Subcutaneous adipose tissue (tissue), 4 donors: ENCODE data around the gene NXPH1. TPM values are rescaled to one million over a fixed set of nuclear protein-coding genes. Genes with fewer than 3 reads are reported as not detected.

Source experiments
- total RNA-seq, 4 donors: library from RNA; depleted of rRNA; stranded (reverse); fragments of >200 nt; gene quantifications; one replicate each; pipeline ENCODE4 v1.1.0, GENCODE V29; 2016
- TF ChIP-seq, protein P1 (sequence below): fragments of 450-650 bp; IDR thresholded peaks from one replicate; pipeline ENCODE4 v1.5.1; 2016; ENCODE audit warnings: low read depth, mild to moderate bottlenecking, control low read depth, antibody characterized with exemption, moderate library complexity

The NXPH1 gene
- total RNA-seq, 4 donors from 2014 or later, result not detected

DNA sequence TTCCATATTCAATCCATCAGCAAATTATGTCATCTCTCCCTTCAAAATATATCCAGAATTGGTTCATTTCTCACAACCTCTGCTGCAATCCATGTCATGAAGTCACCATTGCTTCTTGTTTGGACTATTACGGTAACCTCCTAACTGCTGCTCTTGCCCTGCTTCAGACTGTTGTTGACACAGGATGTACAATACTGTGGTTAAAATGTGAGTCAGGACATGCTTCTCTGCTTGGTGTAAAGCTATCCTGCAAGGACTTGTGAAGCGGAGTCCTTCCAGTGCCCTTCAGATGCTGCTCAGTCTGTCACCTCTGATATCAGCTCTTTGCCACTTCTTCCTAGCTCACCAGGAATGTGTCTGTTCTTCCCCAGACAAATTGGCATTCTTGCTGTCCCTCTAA is 10.4 kb upstream of the NXPH1 start:
- TF ChIP-seq, protein P1, sequence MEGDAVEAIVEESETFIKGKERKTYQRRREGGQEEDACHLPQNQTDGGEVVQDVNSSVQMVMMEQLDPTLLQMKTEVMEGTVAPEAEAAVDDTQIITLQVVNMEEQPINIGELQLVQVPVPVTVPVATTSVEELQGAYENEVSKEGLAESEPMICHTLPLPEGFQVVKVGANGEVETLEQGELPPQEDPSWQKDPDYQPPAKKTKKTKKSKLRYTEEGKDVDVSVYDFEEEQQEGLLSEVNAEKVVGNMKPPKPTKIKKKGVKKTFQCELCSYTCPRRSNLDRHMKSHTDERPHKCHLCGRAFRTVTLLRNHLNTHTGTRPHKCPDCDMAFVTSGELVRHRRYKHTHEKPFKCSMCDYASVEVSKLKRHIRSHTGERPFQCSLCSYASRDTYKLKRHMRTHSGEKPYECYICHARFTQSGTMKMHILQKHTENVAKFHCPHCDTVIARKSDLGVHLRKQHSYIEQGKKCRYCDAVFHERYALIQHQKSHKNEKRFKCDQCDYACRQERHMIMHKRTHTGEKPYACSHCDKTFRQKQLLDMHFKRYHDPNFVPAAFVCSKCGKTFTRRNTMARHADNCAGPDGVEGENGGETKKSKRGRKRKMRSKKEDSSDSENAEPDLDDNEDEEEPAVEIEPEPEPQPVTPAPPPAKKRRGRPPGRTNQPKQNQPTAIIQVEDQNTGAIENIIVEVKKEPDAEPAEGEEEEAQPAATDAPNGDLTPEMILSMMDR, result no peak

DNA sequence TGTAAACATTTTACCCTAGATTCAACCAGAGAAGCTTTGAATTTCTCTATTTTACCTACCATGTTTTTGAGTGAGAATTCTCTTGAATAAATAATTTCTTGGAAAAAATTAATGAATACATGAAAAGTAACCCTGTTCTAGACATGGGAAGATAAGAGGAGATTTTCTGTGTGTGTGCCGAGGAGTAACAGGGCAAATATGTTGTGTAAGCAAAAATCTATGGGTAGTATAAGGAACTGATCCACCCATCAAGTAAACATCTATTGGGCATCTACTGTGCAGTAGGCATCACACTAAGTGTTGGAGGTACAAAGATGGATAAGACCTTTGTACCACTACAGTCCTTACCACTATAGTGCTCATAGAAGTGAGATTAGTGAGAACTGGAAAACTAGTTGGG is 8.2 kb upstream of the NXPH1 start:
- TF ChIP-seq, protein P1, result no peak

DNA sequence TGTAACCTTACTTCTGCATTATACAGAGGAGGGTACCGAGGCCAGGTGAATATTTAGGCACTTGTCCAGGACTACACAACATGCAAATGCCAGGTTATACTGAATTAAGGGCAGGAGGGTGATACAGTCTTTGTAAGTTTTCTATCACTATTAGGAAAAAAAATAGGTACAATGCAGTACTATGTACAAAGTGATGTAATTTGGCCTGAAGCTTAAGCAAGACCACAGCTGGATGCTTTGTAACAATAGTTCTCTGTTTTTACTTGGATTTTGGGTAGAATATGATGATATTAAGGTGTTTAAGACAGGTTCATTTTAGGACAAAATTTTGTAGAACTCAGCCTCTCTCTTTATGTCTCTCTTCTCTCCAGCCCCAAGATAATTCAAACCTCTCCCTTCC is 2.8 kb upstream of the NXPH1 start:
- TF ChIP-seq, protein P1, result no peak

DNA sequence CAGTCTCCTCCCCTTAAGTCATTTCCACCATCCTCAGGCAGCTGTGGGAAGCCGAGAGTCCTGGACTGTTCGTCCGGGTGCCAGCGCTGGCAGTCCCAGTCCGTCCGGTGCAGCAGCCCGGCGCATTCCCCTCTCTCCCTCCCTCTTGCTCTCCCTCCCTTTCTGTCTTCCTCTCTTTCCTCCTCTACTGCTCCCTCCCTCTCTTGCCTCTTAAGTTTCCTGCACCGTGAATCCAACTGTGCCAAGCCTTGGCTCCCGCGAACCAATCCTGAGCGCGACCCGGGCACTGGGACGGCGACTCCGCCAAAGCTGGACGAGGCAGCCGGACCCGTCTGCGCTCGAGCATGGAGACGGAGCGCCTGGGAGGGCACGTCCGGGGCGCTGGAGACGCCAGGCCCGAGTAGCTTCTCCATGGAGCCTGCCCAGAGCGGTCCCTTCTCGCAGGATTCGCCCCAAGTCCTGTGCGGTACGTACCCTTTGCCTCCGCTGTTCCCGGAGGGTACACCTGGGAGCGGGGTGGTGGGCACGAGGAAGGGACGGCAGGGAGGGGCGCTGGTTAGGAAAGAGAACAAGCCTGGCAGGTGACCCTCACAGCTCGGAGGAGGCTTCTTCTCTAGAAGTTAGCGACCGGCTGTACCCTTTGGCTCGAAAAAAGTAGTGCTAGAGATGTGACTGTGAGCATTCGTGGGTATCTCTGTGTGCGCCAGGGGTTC is 1.0 kb downstream of the NXPH1 start:
- TF ChIP-seq, protein P1, result no peak

DNA sequence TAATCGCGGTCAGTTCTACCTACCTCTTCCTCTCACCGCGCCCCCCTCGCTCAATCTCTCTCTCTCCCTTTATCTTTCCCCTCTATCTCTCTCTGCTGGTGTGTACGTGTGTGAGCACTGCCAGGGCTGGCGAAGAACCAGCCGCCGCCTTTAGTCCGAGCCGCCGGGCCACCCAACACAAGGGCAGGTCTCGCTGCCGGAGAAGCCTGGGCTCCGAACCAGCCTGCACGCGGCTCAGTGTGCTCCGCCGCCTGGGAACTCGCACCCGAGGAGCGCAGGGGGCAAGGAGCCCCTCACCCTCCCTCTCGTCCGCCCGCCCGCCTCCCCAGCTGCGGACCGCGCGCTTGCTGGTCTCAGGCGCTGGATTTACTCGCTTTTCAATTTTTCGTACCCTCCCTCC is 1.7 kb downstream of the NXPH1 start:
- TF ChIP-seq, protein P1, result no peak

DNA sequence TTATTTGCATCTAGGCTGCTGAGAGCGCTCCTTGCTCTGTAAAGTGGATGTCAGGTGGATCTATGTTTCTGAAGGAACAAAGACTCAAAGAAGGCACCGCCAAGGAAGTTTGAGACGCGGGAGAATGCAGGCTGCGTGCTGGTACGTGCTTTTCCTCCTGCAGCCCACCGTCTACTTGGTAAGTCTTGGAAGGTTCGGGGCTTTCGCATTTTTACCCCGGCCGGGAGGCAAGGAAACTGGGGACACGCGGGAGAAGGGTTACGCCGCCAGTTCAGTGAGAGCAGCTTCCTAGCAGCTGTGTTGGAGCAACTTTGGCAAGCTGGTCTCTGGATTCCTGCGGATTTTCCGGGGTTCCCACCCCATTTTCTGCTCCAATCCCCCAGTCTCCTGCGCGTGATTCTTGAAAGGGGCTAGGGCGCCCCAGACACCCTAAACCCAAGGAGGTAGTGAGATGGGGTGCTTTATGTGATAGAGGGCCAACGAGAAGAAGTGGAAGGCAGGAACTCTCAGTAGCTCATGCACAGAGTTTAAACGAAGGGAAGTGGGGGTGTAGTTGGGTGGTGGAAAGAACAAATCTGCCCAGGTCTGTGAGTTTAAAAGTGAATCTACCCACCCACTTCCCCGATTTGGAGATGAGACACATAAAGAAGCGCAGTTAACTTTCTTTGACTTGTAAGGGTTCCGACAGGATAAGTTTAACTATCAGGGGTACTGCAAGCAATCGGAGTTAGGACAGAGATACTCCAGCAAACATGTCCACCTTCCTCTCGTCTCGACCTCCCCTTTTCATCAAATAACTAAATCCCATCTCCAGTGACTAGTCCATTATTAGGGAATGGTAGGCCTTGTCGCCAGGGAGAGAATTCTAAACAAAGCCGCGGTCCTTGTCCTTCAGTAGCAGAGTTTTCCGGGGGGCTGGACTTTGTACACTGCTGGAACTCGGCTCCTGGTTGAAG is 2.5 kb downstream of the NXPH1 start:
- TF ChIP-seq, protein P1, result no peak

DNA sequence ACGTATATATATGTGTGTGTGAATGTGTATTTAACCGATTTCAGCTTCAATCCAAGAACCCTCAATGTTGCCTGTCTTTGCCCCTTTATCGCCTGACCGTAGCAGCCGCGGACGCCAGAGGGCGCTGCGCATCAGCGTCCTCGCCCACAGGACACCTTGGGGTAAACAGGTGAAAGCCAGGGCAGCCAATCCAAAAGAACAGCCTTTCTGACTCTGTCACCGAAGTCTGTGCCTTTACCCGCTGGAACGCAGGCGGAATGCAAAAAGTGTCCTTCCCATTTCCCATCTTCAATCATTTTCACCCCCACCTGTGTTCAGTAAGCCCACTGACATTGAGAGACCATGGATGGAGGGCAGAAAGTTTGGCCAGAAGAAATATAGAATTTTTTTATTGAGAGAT is 3.6 kb downstream of the NXPH1 start:
- TF ChIP-seq, protein P1, result no peak
